Liver (tissue), 9 donors: ENCODE measurements around the gene AFAP1L2. TPM values are rescaled to one million over a fixed set of nuclear protein-coding genes. Genes with fewer than 3 reads are reported as not detected.

Source experiments
- DNase-seq: peaks from one replicate; pipeline ENCODE4 v3.0.0-alpha.2; 2017; ENCODE audit warnings: low spot score
- H3K27ac ChIP-seq, 2 donors: one replicate each; pipeline ENCODE4 v1.7.0; 2013; ENCODE audit warnings: inconsistent platforms in 2 of 2, low read length in 2 of 2, control low read depth in 1 of 2, low read depth in 1 of 2, mild to moderate bottlenecking in 1 of 2
- H3K27me3 ChIP-seq, 4 donors: one replicate each; pipeline versions ENCODE4 v1.6.1 to v1.7.0; 2013; ENCODE audit warnings: low read length in 3 of 4, inconsistent platforms in 1 of 4, mild to moderate bottlenecking in 1 of 4, moderate library complexity in 1 of 4; ENCODE audit not compliant: control insufficient read depth in 4 of 4, insufficient read depth in 4 of 4
- H3K36me3 ChIP-seq, 4 donors: one replicate each; pipeline versions ENCODE4 v1.6.1 to v1.7.0; 2013; ENCODE audit warnings: low read length in 3 of 4, mild to moderate bottlenecking in 3 of 4, low read depth in 1 of 4, moderate library complexity in 1 of 4; ENCODE audit not compliant: control insufficient read depth in 4 of 4, insufficient read depth in 3 of 4
- H3K4me1 ChIP-seq, 4 donors: one replicate each; pipeline versions ENCODE4 v1.6.1 to v1.7.0; 2013; ENCODE audit warnings: low read length in 3 of 4, mild to moderate bottlenecking in 3 of 4, moderate library complexity in 1 of 4; ENCODE audit not compliant: control insufficient read depth in 4 of 4, insufficient read depth in 4 of 4
- H3K4me3 ChIP-seq, 3 donors: one replicate each; pipeline versions ENCODE4 v1.6.1 to v1.7.0; 2013; ENCODE audit warnings: low read length in 3 of 3, control low read depth in 1 of 3, low read depth in 1 of 3, mild to moderate bottlenecking in 1 of 3
- H3K9ac ChIP-seq, 2 donors: one replicate each; pipeline ENCODE4 v1.7.0; 2013; ENCODE audit warnings: low read length in 2 of 2, mild to moderate bottlenecking in 2 of 2, moderate library complexity in 2 of 2, control low read depth in 1 of 2, low read depth in 1 of 2
- H3K9me3 ChIP-seq, 4 donors: one replicate each; pipeline versions ENCODE4 v1.6.1 to v1.7.0; 2013; ENCODE audit warnings: low read length in 3 of 4; ENCODE audit not compliant: control insufficient read depth in 4 of 4
- EGR1 ChIP-seq, 2 donors: IDR thresholded peaks; 2 replicates each; pipeline ENCODE4 v1.6.1; 2016 to 2018; ENCODE audit warnings: antibody characterized with exemption in 2 of 2, low read depth in 2 of 2
- FOXA1 ChIP-seq: IDR thresholded peaks from 2 replicates; pipeline ENCODE4 v1.6.1; 2016; ENCODE audit warnings: antibody characterized with exemption
- FOXA2 ChIP-seq: IDR thresholded peaks from 2 replicates; pipeline ENCODE4 v1.6.1; 2016; ENCODE audit warnings: antibody characterized with exemption
- GABPA ChIP-seq, 2 donors: IDR thresholded peaks in 1 of 2; conservative IDR thresholded peaks in 1 of 2; 2 replicates each; pipeline ENCODE4 v1.6.1; 2016; ENCODE audit warnings: antibody characterized with exemption in 2 of 2, mild to moderate bottlenecking in 1 of 2, moderate library complexity in 1 of 2
- HNF4A ChIP-seq, 2 donors: conservative IDR thresholded peaks; 2 replicates each; pipeline ENCODE4 v1.6.1; 2016; ENCODE audit warnings: antibody characterized with exemption in 2 of 2, mild to moderate bottlenecking in 2 of 2
- HNF4G ChIP-seq: IDR thresholded peaks from 2 replicates; pipeline ENCODE4 v1.6.1; 2016; ENCODE audit warnings: antibody characterized with exemption
- JUND ChIP-seq, 2 donors: IDR thresholded peaks; 2 replicates each; pipeline ENCODE4 v1.6.1; 2016; ENCODE audit warnings: antibody characterized with exemption in 2 of 2
- NR2F2 ChIP-seq: IDR thresholded peaks from 2 replicates; pipeline ENCODE4 v1.6.1; 2016; ENCODE audit warnings: antibody characterized with exemption
- RAD21 ChIP-seq, 2 donors: IDR thresholded peaks; 2 replicates each; pipeline ENCODE4 v1.6.1; 2016; ENCODE audit warnings: antibody characterized with exemption in 2 of 2, mild to moderate bottlenecking in 2 of 2
- RXRA ChIP-seq, 2 donors: IDR thresholded peaks; 2 replicates each; pipeline ENCODE4 v1.6.1; 2017 to 2018; ENCODE audit warnings: antibody characterized with exemption in 2 of 2, mild to moderate bottlenecking in 1 of 2
- SP1 ChIP-seq: IDR thresholded peaks from 2 replicates; pipeline ENCODE4 v1.6.1; 2018; ENCODE audit warnings: antibody characterized with exemption, mild to moderate bottlenecking
- TAF1 ChIP-seq: conservative IDR thresholded peaks from 2 replicates; pipeline ENCODE4 v1.6.1; 2016; ENCODE audit warnings: antibody characterized with exemption, mild to moderate bottlenecking
- YY1 ChIP-seq: IDR thresholded peaks from 2 replicates; pipeline ENCODE4 v1.6.1; 2016; ENCODE audit warnings: antibody characterized with exemption, mild to moderate bottlenecking
- WGBS: extraction: QIAGEN DNeasy Blood & Tissue Kit; methylation state at CpG from one replicate; pipeline ENCODE4 v1.1.7; 2013; 5-methylcytosine and 5-hydroxymethylcytosine counted together
- polyA plus RNA-seq, 2 donors: library from polyadenylated mRNA; stranded (reverse) in 1 of 2; unstranded in 1 of 2; fragments of 200-250 nt in 1 of 2; fragments of >200 nt in 1 of 2; fragmentation: Nextera tagmentation in 1 of 2; extraction: Ambion mirVana in 1 of 2; gene quantifications; one replicate each; pipeline versions ENCODE4 v1.2.1 to v1.2.3, GENCODE V29; 2013 to 2015
- total RNA-seq, 2 donors: library from RNA; depleted of rRNA; stranded (reverse); fragments of >200 nt; gene quantifications; one replicate each; pipeline ENCODE4 v1.2.3, GENCODE V29; 2014
- TF ChIP-seq, protein P1 (sequence below): IDR thresholded peaks from 2 replicates; pipeline ENCODE4 v1.6.1; 2016; ENCODE audit warnings: antibody characterized with exemption, mild to moderate bottlenecking
- TF ChIP-seq, protein P2 (sequence below): IDR thresholded peaks from 2 replicates; pipeline ENCODE4 v1.6.1; 2016; ENCODE audit warnings: antibody characterized with exemption
- TF ChIP-seq, protein P3 (sequence below): IDR thresholded peaks from 2 replicates; pipeline ENCODE4 v1.6.1; 2016; ENCODE audit warnings: antibody characterized with exemption
- TF ChIP-seq, protein P4 (sequence below): IDR thresholded peaks from 2 replicates; pipeline ENCODE4 v1.6.1; 2016; ENCODE audit warnings: antibody characterized with exemption
- TF ChIP-seq, protein P5 (sequence below): fragments of 150-350 bp; IDR thresholded peaks from 2 replicates; pipeline ENCODE4 v1.5.1; 2017; ENCODE audit warnings: improper control_type of control experiment, low read depth, low read length; ENCODE audit not compliant: missing input control
- donor health status: healthy.
- donor health status: healthy.
- donor health status: healthy.
- donor health status: healthy.
- donor health status: healthy.

Gene AFAP1L2
- total and polyA plus RNA-seq, 4 donors = 0.53 to 1.8 (median 1.3) TPM

DNA sequence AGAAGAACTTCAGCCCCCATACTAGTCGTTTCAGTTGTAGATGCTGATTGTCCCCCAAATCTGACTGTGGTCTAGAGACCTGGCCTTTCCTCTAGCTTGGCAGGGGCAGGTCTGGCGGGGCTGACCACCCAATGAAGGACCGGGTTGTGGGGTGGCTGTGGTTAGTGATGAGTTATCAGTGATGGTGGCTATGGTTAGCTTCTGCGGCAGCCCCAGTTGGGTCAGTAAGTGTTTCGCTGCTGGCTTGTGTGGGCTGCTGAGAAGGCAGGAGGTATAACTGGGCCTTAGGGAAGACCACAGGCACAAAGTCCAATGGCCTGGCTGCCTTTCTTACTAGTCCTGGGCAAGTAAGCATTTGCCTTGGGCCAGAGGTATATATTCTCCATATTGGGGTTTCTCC lies 143.9 kb downstream of the AFAP1L2 start:
- H3K27ac ChIP-seq = no peak overlapping the region
- no peak overlapping the region for H3K4me3 ChIP-seq
- no peaks in the 10 kb centered on the region for H3K9me3 ChIP-seq
- H3K36me3 ChIP-seq = no peaks in the 10 kb centered on the region
- no peak for DNase-seq
- 91% methylated on average over 5 of the region's 5 CpGs for WGBS
- TF ChIP-seq FOXA2 = no peak
- TF ChIP-seq, protein P1, sequence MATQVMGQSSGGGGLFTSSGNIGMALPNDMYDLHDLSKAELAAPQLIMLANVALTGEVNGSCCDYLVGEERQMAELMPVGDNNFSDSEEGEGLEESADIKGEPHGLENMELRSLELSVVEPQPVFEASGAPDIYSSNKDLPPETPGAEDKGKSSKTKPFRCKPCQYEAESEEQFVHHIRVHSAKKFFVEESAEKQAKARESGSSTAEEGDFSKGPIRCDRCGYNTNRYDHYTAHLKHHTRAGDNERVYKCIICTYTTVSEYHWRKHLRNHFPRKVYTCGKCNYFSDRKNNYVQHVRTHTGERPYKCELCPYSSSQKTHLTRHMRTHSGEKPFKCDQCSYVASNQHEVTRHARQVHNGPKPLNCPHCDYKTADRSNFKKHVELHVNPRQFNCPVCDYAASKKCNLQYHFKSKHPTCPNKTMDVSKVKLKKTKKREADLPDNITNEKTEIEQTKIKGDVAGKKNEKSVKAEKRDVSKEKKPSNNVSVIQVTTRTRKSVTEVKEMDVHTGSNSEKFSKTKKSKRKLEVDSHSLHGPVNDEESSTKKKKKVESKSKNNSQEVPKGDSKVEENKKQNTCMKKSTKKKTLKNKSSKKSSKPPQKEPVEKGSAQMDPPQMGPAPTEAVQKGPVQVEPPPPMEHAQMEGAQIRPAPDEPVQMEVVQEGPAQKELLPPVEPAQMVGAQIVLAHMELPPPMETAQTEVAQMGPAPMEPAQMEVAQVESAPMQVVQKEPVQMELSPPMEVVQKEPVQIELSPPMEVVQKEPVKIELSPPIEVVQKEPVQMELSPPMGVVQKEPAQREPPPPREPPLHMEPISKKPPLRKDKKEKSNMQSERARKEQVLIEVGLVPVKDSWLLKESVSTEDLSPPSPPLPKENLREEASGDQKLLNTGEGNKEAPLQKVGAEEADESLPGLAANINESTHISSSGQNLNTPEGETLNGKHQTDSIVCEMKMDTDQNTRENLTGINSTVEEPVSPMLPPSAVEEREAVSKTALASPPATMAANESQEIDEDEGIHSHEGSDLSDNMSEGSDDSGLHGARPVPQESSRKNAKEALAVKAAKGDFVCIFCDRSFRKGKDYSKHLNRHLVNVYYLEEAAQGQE = no peak
- no peak for TF ChIP-seq YY1
- no peak for TF ChIP-seq JUND (IDR thresholded peaks at IDR 0.05)
- TF ChIP-seq, protein P2, sequence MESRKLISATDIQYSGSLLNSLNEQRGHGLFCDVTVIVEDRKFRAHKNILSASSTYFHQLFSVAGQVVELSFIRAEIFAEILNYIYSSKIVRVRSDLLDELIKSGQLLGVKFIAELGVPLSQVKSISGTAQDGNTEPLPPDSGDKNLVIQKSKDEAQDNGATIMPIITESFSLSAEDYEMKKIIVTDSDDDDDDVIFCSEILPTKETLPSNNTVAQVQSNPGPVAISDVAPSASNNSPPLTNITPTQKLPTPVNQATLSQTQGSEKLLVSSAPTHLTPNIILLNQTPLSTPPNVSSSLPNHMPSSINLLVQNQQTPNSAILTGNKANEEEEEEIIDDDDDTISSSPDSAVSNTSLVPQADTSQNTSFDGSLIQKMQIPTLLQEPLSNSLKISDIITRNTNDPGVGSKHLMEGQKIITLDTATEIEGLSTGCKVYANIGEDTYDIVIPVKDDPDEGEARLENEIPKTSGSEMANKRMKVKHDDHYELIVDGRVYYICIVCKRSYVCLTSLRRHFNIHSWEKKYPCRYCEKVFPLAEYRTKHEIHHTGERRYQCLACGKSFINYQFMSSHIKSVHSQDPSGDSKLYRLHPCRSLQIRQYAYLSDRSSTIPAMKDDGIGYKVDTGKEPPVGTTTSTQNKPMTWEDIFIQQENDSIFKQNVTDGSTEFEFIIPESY = no peak
- TF ChIP-seq NR2F2 = no peak
- TF ChIP-seq, protein P3, sequence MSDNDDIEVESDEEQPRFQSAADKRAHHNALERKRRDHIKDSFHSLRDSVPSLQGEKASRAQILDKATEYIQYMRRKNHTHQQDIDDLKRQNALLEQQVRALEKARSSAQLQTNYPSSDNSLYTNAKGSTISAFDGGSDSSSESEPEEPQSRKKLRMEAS = no peak
- TF ChIP-seq FOXA1 = no peak
- TF ChIP-seq, protein P4, sequence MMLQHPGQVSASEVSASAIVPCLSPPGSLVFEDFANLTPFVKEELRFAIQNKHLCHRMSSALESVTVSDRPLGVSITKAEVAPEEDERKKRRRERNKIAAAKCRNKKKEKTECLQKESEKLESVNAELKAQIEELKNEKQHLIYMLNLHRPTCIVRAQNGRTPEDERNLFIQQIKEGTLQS = no peak
- TF ChIP-seq RAD21 (IDR thresholded peaks at IDR 0.05) = no peak
- TF ChIP-seq SP1 = no peak
- TF ChIP-seq, protein P5, sequence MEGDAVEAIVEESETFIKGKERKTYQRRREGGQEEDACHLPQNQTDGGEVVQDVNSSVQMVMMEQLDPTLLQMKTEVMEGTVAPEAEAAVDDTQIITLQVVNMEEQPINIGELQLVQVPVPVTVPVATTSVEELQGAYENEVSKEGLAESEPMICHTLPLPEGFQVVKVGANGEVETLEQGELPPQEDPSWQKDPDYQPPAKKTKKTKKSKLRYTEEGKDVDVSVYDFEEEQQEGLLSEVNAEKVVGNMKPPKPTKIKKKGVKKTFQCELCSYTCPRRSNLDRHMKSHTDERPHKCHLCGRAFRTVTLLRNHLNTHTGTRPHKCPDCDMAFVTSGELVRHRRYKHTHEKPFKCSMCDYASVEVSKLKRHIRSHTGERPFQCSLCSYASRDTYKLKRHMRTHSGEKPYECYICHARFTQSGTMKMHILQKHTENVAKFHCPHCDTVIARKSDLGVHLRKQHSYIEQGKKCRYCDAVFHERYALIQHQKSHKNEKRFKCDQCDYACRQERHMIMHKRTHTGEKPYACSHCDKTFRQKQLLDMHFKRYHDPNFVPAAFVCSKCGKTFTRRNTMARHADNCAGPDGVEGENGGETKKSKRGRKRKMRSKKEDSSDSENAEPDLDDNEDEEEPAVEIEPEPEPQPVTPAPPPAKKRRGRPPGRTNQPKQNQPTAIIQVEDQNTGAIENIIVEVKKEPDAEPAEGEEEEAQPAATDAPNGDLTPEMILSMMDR = no peak
- TF ChIP-seq HNF4A (conservative IDR thresholded peaks at IDR 0.05) = no peak
- no peak for TF ChIP-seq RXRA (IDR thresholded peaks at IDR 0.05)
- no peak for TF ChIP-seq TAF1
- TF ChIP-seq HNF4G = no peak
- TF ChIP-seq EGR1 (IDR thresholded peaks at IDR 0.05; ENCODE audit: low read depth in 2 of 2) = no peak
- no peak for TF ChIP-seq GABPA (IDR thresholded peaks at IDR 0.05 in 1 of 2, conservative IDR thresholded peaks at IDR 0.05 in 1 of 2)
- H3K27me3 ChIP-seq = no peaks in the 10 kb centered on the region
- no peak overlapping the region for H3K9ac ChIP-seq
- no peaks in the 10 kb centered on the region for H3K4me1 ChIP-seq
